Activated CD8-positive, alpha-beta memory T cell treated with anti-CD3 and anti-CD28 coated beads, Interleukin-2, amount 10 ng/mL, durations not matched to agents 7 days and 5 days (primary cell): ENCODE results near the gene FOXD1. TPM values are rescaled to one million over a fixed set of nuclear protein-coding genes. Genes with fewer than 3 reads are reported as not detected.
"Not testable (repeated sequence)": the region's sequence is repeated elsewhere in the genome, so short reads cannot be mapped to it uniquely, and the experiment has no call there.

Source experiments
- ATAC-seq: fragments of 150-1000 bp; cut with Tn5 transposase; one replicate; pipeline ENCODE4 v1.10.0; 2021; ENCODE audit warnings: moderate library complexity
- CTCF ChIA-PET: fragments of 350-600 bp; sonication (Branson Sonifier 250); formaldehyde crosslinking; loops from one replicate; lab custom pipeline; 2021; ENCODE audit warnings: antibody characterized with exemption; lab: Charles Lee
- DNase-seq: peaks from one replicate; pipeline ENCODE4 v3.0.0-alpha.2; 2020
- H3K27ac Mint-ChIP-seq: one replicate; pipeline ENCODE4 v1.8.0; 2021; ENCODE audit warnings: mild to moderate bottlenecking, mixed read lengths
- H3K27me3 Mint-ChIP-seq: one replicate; pipeline ENCODE4 v1.8.0; 2021; ENCODE audit warnings: mixed read lengths
- H3K36me3 Mint-ChIP-seq: one replicate; pipeline ENCODE4 v1.8.0; 2021; ENCODE audit warnings: mild to moderate bottlenecking, mixed read lengths
- H3K4me1 Mint-ChIP-seq: one replicate; pipeline ENCODE4 v1.8.0; 2021; ENCODE audit warnings: mixed read lengths
- H3K4me3 Mint-ChIP-seq: one replicate; pipeline ENCODE4 v1.8.0; 2021; ENCODE audit warnings: mild to moderate bottlenecking, moderate library complexity, mixed read lengths
- H3K9me3 Mint-ChIP-seq: one replicate; pipeline ENCODE4 v1.8.0; 2022; ENCODE audit warnings: low read depth, mixed read lengths
- total RNA-seq, 2 experiments: library from RNA; stranded (reverse); gene quantifications; one replicate each; pipeline ENCODE4 v1.2.3, GENCODE V29; 2021

FOXD1 gene
- total RNA-seq, 2 experiments from 2014 or later: 0.23 to 0.59 TPM

DNA sequence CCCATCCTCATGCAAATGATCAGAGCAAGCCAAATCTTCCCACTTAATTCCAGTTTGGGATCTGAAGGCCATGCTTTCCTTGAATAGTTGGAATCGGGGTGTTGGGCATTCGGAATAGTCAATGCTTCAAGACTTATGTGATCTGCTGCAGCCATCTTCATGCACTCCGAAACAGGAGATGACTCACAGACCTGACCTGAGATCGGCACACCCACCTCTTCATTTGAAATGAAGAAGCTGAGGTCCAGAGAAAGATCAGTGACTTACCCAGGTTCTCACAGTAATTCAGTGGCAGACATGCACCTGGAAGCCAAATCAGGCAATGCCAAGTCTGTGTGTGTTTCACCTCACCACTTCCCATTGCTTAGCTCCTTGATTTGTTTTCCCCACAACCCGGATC lies 33.0 kb downstream of the FOXD1 start:
- CTCF ChIA-PET: interaction anchor here (1.1 kb wide), 1 partner anchor 200 kb away, joined by 3 read pairs; no protein-coding TSS in a partner anchor
- Mint-ChIP-seq H3K27ac (no peak overlapping the region), H3K36me3 (peaks cover 1% of the 10 kb centered on the region), H3K4me1 (peaks cover 4% of the 10 kb centered on the region), H3K4me3 (no peak overlapping the region), H3K27me3 (peaks cover 74% of the 10 kb centered on the region), H3K9me3 (no peaks in the 10 kb centered on the region)
- DNase-seq (no peak), ATAC-seq (no peak)

DNA sequence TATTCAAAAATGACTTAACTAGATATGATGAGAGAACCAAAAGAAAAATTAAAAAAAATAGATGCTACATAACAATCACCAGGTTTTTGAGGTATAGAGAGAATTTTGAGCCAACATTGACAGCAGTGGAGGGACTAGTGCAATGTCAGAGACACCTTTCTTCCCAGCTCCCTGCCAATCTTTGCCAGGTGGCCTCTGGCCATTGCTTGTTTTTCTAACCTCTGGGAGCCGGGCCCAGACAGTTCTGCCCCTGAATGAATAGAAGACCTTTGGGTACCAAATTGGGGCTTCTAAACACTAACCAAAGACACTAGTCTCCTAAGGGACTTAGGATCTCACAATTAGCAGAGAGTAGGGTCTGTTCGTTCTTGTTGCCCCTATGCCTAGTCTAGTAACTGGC lies 33.4 kb downstream of the FOXD1 start:
- no peak for DNase-seq
- Mint-ChIP-seq H3K9me3 (no peaks in the 10 kb centered on the region), H3K4me1 (peaks cover 2% of the 10 kb centered on the region), H3K4me3 (no peak overlapping the region), H3K36me3 (no peaks in the 10 kb centered on the region), H3K27me3 (peaks cover 71% of the 10 kb centered on the region), H3K27ac (no peak overlapping the region)
- no peak for ATAC-seq
- CTCF ChIA-PET: interaction anchor here (1.1 kb wide), 1 partner anchor 199 kb away, joined by 3 read pairs; no protein-coding TSS in a partner anchor

DNA sequence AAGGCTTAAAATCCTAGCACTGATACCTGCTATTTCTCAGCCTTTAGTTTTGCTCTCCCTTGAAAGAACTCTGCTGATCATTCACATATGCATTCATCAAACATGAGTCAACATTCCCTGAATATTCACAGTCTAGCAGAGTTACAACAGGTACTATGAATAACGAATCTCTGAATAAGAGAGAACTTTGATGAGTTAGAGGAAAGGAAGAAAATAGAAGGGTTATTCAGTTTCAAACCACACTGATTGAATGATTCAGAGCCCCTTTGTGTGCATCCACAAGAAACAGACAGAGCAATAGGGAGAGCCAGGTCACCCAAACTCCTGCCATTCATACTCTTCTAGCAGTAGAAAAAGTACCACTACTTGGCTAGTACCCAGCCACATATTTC lies 36.0 kb downstream of the FOXD1 start:
- DNase-seq: no peak
- CTCF ChIA-PET: no interaction called here
- Mint-ChIP-seq H3K36me3 (no peaks in the 10 kb centered on the region), H3K4me3 (no peak overlapping the region), H3K27ac (no peak overlapping the region), H3K27me3 (peaks cover 49% of the 10 kb centered on the region), H3K4me1 (no peaks in the 10 kb centered on the region), H3K9me3 (no peaks in the 10 kb centered on the region)
- ATAC-seq: no peak

DNA sequence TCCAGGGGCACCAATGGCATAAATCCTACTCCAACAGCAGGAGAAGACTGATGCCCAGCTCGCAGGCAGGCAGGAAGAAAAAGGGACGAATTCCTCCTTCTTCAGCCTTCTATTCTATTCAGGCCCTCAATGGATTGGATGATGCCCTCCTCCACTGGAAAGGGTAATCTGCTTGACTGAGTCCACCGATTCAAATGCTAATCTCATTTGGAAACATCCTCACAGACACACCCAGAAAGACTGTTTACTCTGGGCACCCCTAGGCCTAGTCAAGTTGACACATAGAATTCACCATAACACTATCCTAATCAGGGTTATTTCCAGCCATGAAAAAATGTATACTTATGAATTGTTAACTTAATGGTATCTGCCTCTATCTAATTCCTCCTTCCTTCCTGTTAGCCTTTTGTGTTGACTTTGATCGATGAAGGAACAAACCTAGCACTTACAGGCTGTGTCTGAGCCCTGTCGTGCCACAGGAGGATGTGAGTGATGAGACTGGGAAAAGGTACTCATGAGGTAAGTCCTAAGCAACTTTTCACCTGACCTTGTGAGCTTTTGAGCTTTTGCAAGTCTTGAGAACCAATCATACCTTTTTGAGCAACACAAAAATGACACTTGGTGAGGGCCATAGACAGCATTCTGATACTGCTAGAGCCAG lies 36.5 kb downstream of the FOXD1 start:
- H3K4me1 Mint-ChIP-seq: no peaks in the 10 kb centered on the region
- DNase-seq (no peak), ATAC-seq (no peak)
- no peak overlapping the region for H3K27ac Mint-ChIP-seq
- H3K9me3 Mint-ChIP-seq: no peaks in the 10 kb centered on the region
- no peak overlapping the region for H3K4me3 Mint-ChIP-seq
- H3K36me3 Mint-ChIP-seq: no peaks in the 10 kb centered on the region
- CTCF ChIA-PET: no interaction called here
- H3K27me3 Mint-ChIP-seq: peaks cover 46% of the 10 kb centered on the region

DNA sequence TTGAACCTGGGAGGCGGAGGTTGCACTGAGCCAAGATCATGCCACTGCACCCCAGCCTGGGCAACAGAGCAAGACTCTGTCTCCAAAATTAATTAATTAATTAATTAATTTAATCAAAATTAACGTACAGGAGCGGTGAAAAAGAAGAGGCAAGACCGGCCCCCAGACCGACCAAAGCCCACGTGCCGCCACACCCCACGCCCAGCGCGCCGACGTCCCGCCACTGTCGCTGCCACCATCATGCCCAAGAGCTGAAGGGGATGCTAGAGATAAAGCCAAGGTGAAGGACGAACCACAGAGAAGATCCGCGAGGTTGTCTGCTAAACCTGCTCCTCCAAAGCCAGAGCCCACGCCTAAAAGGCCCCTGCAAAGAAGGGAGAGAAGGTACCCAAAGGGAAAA lies 38.6 kb downstream of the FOXD1 start:
- peaks cover 33% of the 10 kb centered on the region for H3K27me3 Mint-ChIP-seq
- H3K9me3 Mint-ChIP-seq, H3K36me3 Mint-ChIP-seq, H3K4me1 Mint-ChIP-seq, H3K4me3 Mint-ChIP-seq, H3K27ac Mint-ChIP-seq, ATAC-seq, CTCF ChIA-PET, DNase-seq: not testable (repeated sequence)

DNA sequence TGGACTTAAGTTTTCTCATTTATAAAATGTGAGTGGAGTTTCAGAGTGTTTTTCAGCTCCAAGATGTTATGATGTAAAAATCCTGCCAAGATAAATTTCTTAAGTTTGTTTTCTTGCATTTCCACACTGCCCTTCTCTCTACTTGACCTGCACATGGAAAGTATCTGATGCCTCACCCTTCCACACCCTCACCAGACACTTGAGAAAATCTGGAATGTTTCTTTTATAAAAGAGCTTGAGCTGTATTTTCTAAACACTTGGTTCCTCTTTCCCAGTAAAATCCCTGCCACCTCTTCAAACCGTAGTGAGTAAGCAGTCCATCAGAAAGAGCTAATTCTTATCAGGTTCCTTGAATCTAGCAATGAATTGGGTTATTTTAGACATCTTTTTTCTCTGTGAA lies 42.9 kb downstream of the FOXD1 start:
- Mint-ChIP-seq H3K4me1 (no peaks in the 10 kb centered on the region), H3K4me3 (no peak overlapping the region), H3K36me3 (no peaks in the 10 kb centered on the region), H3K9me3 (no peaks in the 10 kb centered on the region), H3K27me3 (peaks cover 21% of the 10 kb centered on the region), H3K27ac (no peak overlapping the region)
- DNase-seq (no peak), ATAC-seq (no peak)
- CTCF ChIA-PET: interaction anchor here (0.6 kb wide), 1 partner anchor 137 kb away, joined by 3 read pairs; no protein-coding TSS in a partner anchor

DNA sequence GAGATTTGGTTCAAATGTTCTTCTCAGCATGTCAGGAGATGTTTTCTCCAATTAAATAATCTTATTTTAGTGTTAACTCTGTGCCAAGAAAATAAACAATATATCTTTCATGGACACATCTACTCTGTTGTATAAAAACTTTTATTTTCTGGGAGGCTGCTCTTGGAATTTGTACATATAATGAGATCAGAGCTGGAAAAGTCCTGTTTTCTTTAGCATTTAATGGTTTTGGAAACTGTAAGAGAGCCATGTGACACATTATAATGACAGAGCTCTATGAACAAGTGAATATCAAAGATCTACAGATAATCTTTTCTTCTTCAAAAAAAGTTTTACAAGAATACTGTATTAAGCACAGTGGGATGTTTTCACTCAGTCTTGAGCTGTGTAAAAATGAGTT lies 48.8 kb downstream of the FOXD1 start:
- Mint-ChIP-seq H3K27ac (no peak overlapping the region), H3K4me3 (no peak overlapping the region), H3K9me3 (no peaks in the 10 kb centered on the region), H3K27me3 (peaks cover 41% of the 10 kb centered on the region), H3K4me1 (no peaks in the 10 kb centered on the region), H3K36me3 (no peaks in the 10 kb centered on the region)
- no peak for DNase-seq
- CTCF ChIA-PET: interaction anchor here (1.7 kb wide), 1 partner anchor 13 kb away, joined by 5 read pairs; no protein-coding TSS in a partner anchor
- no peak for ATAC-seq

Other genes with a start within 250 kb of the FOXD1 start
- 100 to 1,000 TPM; 601 to 785 TPM for gene BTF3, start 49.7 kb upstream of the FOXD1 start, total RNA-seq
- 10 to 100 TPM; 20.7 to 21.6 TPM for gene ANKRA2, start 116.9 kb upstream of the FOXD1 start, total RNA-seq
- 10 to 100 TPM; 22.3 to 25.9 TPM for gene UTP15, start 117.0 kb upstream of the FOXD1 start, total RNA-seq
- not detected for gene ARHGEF28, start 177.4 kb upstream of the FOXD1 start, total RNA-seq